GM20000 (cell line): Measurements from ENCODE around the gene CAB39.
"Not testable (repeated sequence)": the region's sequence is repeated elsewhere in the genome, so short reads cannot be mapped to it uniquely, and the experiment has no call there.

Experiments used
- DNase-seq: peaks from one replicate; pipeline ENCODE4 v3.0.0; 2012; ENCODE audit warnings: low spot score
- TF ChIP-seq, protein P1 (sequence below): IDR thresholded peaks from 2 replicates; pipeline ENCODE4 v1.5.1; 2012; ENCODE audit warnings: mild to moderate bottlenecking, control low read depth; ENCODE audit errors: extremely low read depth, missing control alignments

The CAB39 gene

DNA sequence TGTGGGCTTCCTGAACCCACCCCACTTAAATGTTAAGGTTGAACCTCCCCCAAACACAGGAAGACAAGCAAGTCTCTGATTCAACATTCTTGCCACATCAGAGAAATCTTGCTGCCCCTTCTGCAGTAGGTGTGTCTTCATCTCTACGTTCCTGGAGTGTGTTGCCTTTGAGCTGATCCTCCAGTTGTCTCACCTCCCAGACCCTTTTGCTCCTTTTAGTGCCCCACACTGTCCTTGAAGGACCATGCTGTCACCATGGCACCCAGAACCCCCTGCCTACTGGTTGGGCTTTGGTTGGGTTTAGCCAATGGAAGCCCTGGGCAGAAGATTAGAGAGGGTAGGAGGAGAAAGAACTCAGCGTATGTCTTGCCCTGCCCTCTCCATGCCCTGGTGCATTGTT, 10.7 kb downstream of the CAB39 start:
- no peak for DNase-seq
- TF ChIP-seq, protein P1, sequence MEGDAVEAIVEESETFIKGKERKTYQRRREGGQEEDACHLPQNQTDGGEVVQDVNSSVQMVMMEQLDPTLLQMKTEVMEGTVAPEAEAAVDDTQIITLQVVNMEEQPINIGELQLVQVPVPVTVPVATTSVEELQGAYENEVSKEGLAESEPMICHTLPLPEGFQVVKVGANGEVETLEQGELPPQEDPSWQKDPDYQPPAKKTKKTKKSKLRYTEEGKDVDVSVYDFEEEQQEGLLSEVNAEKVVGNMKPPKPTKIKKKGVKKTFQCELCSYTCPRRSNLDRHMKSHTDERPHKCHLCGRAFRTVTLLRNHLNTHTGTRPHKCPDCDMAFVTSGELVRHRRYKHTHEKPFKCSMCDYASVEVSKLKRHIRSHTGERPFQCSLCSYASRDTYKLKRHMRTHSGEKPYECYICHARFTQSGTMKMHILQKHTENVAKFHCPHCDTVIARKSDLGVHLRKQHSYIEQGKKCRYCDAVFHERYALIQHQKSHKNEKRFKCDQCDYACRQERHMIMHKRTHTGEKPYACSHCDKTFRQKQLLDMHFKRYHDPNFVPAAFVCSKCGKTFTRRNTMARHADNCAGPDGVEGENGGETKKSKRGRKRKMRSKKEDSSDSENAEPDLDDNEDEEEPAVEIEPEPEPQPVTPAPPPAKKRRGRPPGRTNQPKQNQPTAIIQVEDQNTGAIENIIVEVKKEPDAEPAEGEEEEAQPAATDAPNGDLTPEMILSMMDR = no peak

GRCh38 chr2:230724957-230725356, 12.3 kb downstream of the CAB39 start:
- not testable (repeated sequence) for DNase-seq

- TF ChIP-seq, protein P1 = no peak
- no peak for DNase-seq
Observed at GRCh38 chr2:230731512-230731911, 18.9 kb downstream of the CAB39 start.

- TF ChIP-seq, protein P1 = no peak
- no peak for DNase-seq
Observed at GRCh38 chr2:230732914-230733401, 20.3 kb downstream of the CAB39 start.

DNA sequence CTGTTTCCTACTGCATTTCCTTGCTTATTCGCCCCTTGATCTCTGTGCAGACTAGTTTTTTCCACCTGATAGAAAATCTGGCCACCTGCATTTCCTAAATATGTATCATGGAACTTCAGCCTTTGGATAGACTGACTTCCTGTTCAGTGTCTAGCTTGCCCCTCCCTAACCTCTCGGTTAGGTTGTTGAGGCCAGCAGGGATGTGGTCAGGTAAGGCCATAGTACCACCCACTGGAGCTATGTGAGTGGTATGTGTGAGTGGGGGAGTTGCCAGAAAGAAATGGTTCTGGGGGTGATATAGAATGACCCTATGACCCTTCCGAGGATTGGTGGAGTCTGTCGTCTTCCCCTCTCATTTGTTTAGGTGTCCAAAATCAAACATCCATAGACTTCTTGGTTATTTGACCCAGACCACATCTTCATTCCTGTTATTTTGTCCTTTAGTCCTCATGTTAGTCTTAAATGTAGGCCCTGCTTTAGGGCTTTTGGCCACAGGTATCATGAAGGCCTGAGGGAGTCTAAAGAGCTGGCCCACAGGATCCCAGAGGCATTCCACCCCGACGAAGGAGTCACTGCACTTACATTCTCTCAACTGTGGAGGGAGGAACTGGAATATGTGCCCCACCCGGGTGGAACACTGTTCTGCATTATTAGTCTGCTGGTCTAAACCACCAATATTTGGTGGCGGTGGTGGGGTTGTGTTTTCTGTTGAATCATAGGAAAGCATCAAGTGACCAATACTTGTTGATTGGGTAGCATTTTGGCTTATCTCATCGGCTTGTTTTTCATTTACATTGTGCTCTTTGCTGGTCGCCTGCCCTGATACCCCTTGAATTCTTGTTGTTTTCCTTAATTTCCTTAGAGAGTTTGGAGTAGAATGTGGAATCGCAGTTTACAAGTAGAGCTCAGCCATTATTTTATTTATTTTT, 21.9 kb downstream of the CAB39 start:
- TF ChIP-seq, protein P1 = no peak
- no peak for DNase-seq

GRCh38 chr2:230735884-230736283, 23.2 kb downstream of the CAB39 start:
- TF ChIP-seq, protein P1 = no peak
- no peak for DNase-seq

DNA sequence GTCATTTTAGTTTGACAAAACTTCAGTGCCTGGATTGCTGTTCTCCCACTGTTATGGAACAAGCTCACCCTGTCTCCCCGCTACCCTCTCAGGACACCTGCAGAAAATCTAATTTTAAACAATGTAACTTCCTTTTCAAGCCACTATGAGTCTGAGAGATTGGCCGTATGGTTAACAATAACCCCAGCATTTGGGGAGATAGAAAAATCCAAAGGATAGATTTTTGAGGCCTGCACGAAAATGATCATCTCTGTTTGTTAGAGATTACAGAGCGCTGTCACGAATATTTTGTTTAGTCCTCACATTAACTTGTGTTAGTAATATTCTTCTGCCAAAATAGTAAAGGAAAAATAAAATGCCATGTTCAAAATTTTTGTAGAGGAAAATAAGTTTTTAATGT, 24.7 kb downstream of the CAB39 start:
- TF ChIP-seq, protein P1 = no peak
- no peak for DNase-seq
